A673 (cell line): ENCODE measurements around the gene KCTD14.

Experiments
- EZH2 ChIP-seq: fragments of 200-600 bp; sonication (generic); IDR thresholded peaks from 2 replicates; pipeline ENCODE4 v1.6.1; 2017; ENCODE audit warnings: borderline replicate concordance, low read depth, mild to moderate bottlenecking, mixed read lengths, antibody characterized with exemption, low read length; ENCODE audit not compliant: poor library complexity, severe bottlenecking
- TF ChIP-seq, protein P1 (sequence below): fragments of 300-800, 200-600 bp; sonication (generic); conservative IDR thresholded peaks from 2 replicates; pipeline ENCODE4 v1.5.1; 2017; ENCODE audit warnings: low read depth, mild to moderate bottlenecking, antibody characterized with exemption, low read length, moderate library complexity, mixed read lengths

DNA sequence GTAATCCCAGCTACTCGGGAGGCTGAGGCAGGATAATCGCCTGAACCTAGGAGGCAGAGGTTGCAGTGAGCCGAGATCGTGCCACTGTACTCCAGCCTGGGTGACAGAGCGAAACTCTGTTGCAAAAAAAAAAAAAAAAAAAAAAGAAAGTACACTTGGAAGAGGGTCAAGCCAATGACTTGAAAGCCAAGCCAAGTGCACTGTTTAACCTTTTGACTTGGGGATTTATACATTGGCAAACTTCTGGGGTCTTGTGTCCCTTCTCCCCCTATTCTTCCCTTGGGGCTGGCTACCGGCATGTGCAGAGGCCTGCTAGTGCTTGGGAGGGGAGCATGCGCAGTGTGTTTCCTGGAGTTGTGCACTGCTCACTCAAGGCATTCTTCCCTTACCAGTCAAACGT lies 26.3 kb upstream of the KCTD14 start:
- TF ChIP-seq, protein P1, sequence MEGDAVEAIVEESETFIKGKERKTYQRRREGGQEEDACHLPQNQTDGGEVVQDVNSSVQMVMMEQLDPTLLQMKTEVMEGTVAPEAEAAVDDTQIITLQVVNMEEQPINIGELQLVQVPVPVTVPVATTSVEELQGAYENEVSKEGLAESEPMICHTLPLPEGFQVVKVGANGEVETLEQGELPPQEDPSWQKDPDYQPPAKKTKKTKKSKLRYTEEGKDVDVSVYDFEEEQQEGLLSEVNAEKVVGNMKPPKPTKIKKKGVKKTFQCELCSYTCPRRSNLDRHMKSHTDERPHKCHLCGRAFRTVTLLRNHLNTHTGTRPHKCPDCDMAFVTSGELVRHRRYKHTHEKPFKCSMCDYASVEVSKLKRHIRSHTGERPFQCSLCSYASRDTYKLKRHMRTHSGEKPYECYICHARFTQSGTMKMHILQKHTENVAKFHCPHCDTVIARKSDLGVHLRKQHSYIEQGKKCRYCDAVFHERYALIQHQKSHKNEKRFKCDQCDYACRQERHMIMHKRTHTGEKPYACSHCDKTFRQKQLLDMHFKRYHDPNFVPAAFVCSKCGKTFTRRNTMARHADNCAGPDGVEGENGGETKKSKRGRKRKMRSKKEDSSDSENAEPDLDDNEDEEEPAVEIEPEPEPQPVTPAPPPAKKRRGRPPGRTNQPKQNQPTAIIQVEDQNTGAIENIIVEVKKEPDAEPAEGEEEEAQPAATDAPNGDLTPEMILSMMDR, result no peak
- no peak for TF ChIP-seq EZH2
